Prostate gland (tissue), 2 donors: ENCODE data around the gene COL4A2.

ENCODE experiments used
- POLR2A ChIP-seq: fragments of 450-650 bp; IDR thresholded peaks from one replicate; pipeline ENCODE4 v1.6.1; 2016; ENCODE audit warnings: antibody characterized with exemption, mild to moderate bottlenecking
- TF ChIP-seq, protein P1 (sequence below), 4 experiments: fragments of 200-600 bp in 2 of 4; fragments of 450-650 bp in 2 of 4; sonication (generic) in 2 of 4; IDR thresholded peaks; 1 replicate in 3 of 4; 2 replicates in 1 of 4; pipeline ENCODE4 v1.5.1; 2016 to 2019; ENCODE audit warnings: antibody characterized with exemption in 4 of 4, mild to moderate bottlenecking in 2 of 4, moderate library complexity in 2 of 4

DNA sequence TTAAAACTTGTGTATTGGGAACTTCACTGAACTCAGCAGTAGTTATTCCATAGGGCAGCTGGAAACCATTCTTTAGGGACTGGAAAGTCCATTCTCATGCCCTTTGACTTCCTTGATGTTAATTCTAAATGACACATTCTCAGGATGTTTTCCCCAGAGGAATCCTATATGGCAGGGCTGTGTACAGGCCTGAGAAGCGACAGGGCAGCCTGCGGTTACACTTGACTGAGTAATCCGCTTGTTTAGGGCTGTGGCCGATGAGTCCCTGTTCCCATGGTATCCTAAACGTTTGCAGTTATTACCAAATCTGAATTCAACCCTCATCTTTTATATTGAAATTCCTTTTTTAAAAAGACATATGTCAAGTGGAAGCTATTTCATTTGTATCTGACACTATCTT lies 83.5 kb downstream of the COL4A2 start:
- TF ChIP-seq, protein P1, sequence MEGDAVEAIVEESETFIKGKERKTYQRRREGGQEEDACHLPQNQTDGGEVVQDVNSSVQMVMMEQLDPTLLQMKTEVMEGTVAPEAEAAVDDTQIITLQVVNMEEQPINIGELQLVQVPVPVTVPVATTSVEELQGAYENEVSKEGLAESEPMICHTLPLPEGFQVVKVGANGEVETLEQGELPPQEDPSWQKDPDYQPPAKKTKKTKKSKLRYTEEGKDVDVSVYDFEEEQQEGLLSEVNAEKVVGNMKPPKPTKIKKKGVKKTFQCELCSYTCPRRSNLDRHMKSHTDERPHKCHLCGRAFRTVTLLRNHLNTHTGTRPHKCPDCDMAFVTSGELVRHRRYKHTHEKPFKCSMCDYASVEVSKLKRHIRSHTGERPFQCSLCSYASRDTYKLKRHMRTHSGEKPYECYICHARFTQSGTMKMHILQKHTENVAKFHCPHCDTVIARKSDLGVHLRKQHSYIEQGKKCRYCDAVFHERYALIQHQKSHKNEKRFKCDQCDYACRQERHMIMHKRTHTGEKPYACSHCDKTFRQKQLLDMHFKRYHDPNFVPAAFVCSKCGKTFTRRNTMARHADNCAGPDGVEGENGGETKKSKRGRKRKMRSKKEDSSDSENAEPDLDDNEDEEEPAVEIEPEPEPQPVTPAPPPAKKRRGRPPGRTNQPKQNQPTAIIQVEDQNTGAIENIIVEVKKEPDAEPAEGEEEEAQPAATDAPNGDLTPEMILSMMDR (IDR thresholded peaks at IDR 0.05): no peak
- no peak for TF ChIP-seq POLR2A
